ENCODE data around the gene BTBD7. TPM values are rescaled to one million over a fixed set of nuclear protein-coding genes. Genes with fewer than 3 reads are reported as not detected.

BTBD7 gene
- total RNA-seq, 1 donor from 2014 or later, result 31.1 TPM

DNA sequence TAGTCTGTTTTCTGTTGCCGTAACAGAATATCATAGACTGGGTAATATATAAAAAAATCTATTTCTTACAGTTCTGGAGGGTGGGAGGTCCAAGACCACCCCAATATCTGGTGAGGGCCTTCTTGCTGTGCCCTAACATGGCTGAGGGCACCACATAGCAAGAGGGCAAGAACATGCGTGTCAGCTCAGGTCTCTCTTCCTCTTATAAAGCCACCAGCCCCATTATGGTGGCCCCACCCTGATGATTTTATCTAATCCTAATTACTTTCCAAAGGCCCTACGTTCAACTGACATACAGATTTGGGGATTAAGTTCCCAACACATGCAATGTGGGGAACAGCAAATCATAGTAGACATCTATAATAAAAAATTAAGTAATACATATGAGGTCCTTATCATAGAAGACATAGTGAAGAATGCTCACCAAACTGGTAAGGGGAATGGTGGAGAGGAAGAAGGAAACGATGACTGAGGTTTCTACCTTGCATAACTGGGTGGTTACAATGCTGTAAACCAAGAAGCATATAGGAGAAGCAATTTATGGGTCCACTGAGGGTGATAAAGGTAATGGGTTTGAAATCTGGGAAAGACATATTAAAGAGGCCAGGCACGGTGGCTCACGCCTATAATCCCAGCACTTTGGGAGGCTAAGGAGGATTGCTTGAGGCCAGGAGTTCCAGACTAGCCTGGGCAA, 27.0 kb downstream of the BTBD7 start:
- no peak for DNase-seq (ENCODE audit: low read depth, low spot score)

DNA sequence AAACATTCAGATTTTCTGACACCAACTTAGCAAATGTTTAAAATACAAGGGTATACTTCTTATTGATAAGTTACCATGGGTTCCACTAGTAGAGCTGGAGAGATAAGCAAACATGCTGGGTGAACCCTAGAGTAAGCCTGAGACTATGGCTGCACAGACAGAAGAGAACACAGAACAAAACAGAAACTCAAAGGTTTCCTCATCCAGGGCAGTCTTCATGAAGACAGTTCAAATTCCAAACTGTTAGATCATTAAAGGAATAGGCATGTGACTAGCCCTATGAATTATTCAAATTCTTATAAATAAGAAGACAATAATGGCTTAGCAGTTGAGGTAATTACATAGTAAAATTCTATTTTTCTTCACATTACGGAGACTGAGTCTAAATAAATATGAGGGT, 28.1 kb downstream of the BTBD7 start:
- no peak for DNase-seq (ENCODE audit: low read depth, low spot score)

GRCh38 chr14:93303659-93304058, 29.2 kb downstream of the BTBD7 start:
- DNase-seq (ENCODE audit: low read depth, low spot score), result no peak

DNA sequence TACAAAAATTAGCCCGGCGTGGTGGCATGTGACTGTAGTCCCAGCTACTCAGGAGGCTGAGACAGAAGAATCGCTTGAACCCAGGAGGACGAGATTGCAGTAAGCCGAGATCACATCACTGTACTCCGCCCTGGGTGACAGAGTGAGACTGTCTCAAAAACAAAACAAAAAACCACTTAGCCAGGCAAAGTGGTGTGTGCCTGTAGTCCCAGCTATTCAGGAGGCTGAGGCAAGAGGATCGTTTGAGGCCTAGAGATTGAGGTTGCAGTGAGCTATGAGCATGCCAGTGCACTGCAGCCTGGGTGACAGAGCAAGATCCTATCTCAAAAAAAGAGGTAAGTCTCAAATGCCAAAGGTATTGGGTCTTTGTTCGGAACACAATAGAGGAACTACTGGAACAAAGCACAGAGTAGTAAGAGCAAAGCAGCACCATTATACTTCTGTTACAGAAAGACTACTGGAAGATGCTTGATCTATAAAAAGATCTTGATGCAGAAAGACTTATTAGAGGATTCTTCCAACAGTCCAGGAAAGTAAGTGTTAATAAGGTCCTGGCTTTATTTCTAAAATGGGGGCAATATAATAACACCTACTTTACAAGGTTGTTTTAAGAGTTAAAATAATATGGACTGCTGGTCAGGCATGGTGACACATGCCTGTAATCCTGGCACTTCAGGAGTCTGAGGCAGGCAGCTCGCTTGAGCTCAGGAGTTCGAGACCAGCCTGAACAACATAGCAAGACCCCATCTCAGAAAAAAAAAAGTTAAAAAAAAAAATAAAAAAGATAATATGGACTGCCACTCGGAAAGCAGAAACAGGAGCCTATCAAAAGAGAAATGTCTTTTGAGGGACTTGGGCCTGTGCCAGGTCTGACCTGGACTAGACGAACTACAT, 29.9 kb downstream of the BTBD7 start:
- DNase-seq (ENCODE audit: low read depth, low spot score), result no peak

- no peak for DNase-seq (ENCODE audit: low read depth, low spot score)
These were observed 30.9 kb downstream of the BTBD7 start for GRCh38 chr14:93301821-93302447.

- no peak for DNase-seq (ENCODE audit: low read depth, low spot score)
These were observed 33.0 kb downstream of the BTBD7 start for GRCh38 chr14:93299866-93300265.

DNA sequence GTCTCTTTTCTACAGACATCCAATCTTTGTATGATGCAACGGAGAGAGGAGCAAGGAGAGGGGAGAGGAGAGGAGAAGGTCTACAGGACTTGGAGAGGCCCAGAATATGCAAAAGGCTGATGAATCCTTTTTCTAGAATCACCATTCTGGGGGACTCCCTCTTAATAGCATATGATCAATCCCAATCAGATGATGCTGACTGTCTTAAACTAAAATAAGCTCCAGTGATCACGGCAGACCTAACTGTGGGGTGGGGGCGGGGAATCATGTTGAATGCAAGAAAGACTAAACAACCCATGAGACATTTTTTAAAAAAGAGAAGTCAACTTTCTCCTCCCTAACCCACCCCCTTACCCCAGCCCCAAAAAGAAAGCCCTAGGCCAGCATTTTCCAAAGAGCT, 33.4 kb downstream of the BTBD7 start:
- no peak for DNase-seq (ENCODE audit: low read depth, low spot score)

DNA sequence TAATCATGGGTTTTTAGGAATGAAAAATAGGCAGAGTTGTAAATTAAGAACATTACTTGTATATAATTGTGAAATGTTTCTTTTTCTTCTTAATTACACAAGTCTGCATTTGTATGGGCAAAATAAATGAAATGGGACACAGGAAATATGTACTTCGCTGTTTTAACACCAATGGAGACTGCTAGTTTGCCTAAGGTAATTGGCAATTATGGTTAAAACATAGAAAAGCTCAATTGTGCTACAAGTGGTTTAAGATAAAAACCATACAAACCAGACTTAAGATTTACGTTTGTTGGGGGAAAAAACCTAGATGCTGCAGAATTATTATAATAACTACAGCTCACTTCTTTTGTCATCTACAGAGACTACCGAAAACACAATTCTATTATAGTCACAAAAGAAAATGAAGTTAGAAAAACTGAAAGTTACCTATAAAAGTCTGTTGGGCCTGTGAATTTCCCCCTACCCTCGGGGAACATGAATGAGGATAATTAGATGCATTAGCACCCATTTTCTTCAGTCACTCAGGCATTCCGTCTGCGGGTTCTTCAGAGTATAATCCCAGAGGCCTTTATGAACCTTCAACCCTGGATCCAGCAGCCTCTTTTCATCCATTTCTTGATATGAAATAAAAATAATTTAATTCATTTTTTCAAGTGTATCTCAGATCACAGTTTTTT, 37.2 kb downstream of the BTBD7 start:
- no peak for DNase-seq (ENCODE audit: low read depth, low spot score)

GRCh38 chr14:93286212-93286890, 46.5 kb downstream of the BTBD7 start:
- DNase-seq (ENCODE audit: low read depth, low spot score), result no peak

- DNase-seq (ENCODE audit: low read depth, low spot score), result no peak
These were observed 47.8 kb downstream of the BTBD7 start for GRCh38 chr14:93285044-93285443.

DNA sequence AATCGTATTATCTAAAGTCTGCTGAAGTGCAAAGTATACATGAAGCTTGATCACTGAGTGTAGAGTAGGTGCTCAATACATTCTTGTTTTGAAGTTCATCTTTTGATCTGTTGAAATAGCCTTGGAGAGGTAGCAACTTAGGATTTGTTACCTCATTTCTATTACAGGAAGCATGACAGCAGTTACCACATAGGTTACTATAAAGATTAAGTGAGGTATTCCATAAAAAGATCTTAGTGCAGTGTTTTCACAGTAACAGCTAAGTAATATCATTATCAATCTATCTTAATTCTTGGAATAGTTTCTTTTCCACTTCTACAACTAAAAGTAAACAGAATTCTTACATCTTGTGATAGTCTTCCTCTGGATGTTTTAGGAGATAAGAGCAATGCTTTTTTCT, 50.9 kb downstream of the BTBD7 start:
- no peak for DNase-seq (ENCODE audit: low read depth, low spot score)

DNA sequence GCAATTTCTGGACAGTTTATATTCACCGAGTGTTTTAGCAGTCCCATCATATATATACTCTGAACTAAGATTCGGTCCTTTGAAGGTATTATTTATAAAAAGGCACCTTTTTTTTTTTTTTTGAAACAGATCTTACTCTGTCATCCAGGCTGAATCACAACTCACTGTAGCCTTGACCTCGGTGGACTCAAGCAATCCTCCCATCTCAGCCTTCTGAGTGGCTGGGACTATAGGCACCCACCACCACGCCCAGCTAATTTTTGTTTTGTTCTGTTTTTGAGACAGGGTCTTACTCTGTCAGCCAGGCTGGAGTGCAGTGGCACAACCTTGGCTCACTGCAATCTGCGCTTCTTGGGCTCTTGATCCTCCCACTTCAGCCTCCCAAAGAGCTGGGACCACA, 52.1 kb downstream of the BTBD7 start:
- DNase-seq (ENCODE audit: low read depth, low spot score), result no peak

GRCh38 chr14:93276031-93276716, 56.7 kb downstream of the BTBD7 start:
- no peak for DNase-seq (ENCODE audit: low read depth, low spot score)

GRCh38 chr14:93274055-93274806, 58.6 kb downstream of the BTBD7 start:
- no peak for DNase-seq (ENCODE audit: low read depth, low spot score)

GRCh38 chr14:93271111-93271510, 61.7 kb downstream of the BTBD7 start:
- DNase-seq (ENCODE audit: low read depth, low spot score), result no peak

GRCh38 chr14:93269341-93270068, 63.3 kb downstream of the BTBD7 start:
- DNase-seq (ENCODE audit: low read depth, low spot score), result no peak

- DNase-seq (ENCODE audit: low read depth, low spot score), result no peak
These were observed 64.4 kb downstream of the BTBD7 start for GRCh38 chr14:93268406-93268805.

DNA sequence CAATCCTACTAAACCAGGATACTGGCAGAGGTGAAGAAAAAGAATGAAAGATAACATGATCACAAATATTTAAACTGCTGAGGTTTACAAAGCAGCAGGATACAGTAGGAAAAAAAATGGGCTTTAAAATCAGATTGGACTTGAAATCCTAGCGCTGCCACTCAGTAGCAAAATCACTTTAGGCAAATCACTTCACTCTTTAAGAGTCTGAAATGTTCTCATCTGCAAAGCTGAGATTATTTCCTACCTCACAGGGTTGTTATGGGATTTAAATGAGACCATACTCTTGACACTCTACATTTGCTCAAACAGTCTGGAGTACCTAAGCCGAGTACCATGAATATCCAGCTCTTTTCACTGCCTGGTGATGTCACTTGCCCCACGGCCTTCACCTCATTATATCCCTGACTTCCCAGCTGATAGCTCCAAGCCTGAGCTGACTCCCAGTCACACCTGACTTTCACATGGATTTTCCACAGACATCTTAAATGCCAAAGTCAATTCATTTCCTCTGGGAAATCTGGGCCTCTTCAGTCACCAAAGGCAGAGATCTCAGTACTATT, 65.6 kb downstream of the BTBD7 start:
- DNase-seq (ENCODE audit: low read depth, low spot score), result no peak

- no peak for DNase-seq (ENCODE audit: low read depth, low spot score)
These were observed 66.7 kb downstream of the BTBD7 start for GRCh38 chr14:93266127-93266526.
